Stimulated activated CD4-positive, alpha-beta T cell treated with anti-CD3 and anti-CD28 coated beads, TNF-alpha, amount 100 ng/mL, for 4 hours (primary cell): ENCODE data around the gene C11orf71.

ENCODE experiments used
- DNase-seq, 3 experiments: peaks; one replicate each; pipeline ENCODE4 v3.0.0-alpha.2; 2020; ENCODE audit warnings: low read depth in 3 of 3

The C11orf71 gene

DNA sequence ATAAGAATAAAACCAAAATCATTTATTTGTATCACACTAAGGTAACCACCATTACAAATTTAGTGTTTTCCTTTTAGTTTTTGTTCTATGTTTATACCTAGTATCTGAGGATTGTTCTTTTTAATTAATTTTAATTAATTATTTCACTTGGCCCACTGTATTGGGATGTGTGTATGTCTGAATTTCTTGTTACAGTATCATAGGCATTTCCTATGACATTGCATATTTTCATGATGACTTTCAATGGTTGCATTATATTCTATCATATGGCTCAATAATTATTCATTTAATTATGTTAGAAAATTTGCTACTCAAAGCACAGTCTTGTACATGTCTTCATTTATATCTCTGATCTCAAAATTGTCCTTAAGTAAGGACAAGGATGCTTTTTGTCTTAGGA, 41.0 kb downstream of the C11orf71 start:
- no peak for DNase-seq

DNA sequence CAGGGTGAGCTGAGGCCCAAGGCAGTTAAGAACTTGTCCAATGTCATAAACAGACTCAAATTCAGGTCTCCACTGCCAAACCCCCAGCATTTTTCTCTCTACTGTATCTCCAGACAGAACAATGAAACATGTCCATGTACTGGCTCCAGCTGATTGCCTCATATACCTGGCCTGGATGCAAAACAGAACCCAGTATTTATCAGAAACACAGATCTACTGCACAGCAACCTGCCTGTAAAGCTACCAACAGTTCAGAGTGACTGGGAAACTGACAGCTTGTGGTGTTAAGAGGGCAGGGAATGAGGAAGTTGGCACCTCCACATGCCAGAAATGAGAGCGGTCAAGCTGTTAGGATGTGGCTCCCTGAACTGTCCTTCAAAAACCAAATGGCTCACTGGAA, 41.6 kb downstream of the C11orf71 start:
- no peak for DNase-seq

DNA sequence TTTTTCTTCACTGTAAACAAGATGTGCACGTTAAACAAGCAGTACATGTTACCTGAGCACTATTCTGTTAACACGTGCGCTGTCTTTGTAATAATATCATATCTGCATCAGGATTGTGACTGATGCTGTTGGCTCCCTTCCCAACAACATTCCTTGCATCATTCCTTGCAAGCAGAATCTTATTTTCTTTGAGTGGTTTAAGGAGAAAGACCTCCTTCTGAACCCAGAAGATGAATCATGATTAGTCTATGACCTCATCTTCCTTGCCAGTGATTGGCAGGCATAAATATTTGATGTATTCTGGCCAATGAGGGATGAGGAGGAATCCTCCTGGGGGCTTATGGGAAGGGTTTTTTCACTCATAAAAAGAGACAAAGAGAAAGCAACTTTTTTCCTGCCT, 46.2 kb downstream of the C11orf71 start:
- no peak for DNase-seq

DNA sequence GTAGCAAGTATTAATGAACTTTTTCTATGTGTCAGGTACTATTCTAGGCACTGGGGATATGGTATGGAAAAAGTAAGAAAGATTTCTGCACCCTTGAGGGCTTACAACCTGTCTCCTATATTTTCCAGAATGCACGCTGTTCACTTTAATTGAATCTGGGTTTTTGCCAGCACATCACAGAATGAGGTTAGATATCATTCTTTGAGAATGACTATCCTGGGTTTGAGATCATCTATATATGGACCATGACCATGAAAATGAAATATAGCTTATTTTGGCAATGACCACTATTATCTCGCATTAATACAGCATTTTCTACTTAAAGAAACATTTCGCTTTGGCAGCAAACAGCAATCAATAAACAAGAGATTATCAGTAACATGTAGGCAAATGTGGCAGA, 46.9 kb downstream of the C11orf71 start:
- DNase-seq: no peak

DNA sequence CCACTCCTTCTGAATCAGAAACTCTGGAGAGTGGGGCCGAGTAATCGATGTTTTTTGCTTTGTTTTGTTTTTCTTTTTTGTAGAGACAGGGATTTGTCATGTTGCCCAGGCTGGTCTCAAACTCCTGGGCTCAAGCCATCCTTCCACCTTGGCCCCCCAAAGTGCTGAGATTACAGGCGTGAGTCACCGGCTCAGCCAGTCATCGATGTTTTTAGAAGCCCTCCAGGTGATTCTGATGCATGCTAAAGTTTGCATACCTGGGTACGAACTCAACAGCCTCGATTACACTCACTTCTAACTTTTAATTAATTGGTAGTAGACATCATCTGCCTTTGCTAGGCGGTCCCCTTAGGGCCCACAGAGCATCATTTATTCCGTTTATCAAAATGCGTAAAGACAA, 50.3 kb downstream of the C11orf71 start:
- DNase-seq: no peak
